TTC549 (cell line): Measurements from ENCODE around the gene TPPP3.
"Not testable (repeated sequence)": the region's sequence is repeated elsewhere in the genome, so short reads cannot be mapped to it uniquely, and the experiment has no call there.

ENCODE experiments used
- FAIRE-seq: peaks from 2 replicates; lab custom pipeline; 2012; peaks lifted over from hg19 to GRCh38; lab: Jason Lieb, UNC

Gene TPPP3

GRCh38 chr16:67425580-67425979 is 32.3 kb upstream of the TPPP3 start:
- no peak for FAIRE-seq

DNA sequence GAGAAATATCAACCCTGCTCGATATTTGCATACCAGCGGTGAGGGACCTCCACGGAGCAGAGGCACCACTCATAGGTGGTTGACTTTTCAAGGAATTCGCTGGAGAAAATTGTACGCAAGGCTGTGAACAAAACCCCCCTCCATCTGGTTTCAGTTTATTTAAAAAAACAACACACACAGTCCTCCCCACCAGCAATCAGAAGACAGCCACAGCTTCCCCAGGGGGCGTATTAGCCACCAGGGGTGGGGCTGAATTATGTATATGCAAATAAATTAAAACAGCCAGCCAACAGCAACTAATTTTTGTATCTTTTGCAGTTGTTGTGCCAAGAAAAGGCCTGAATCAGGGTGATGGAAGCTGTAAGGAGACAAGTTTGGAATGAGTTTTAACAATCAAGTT is 31.8 kb upstream of the TPPP3 start:
- FAIRE-seq, result no peak

DNA sequence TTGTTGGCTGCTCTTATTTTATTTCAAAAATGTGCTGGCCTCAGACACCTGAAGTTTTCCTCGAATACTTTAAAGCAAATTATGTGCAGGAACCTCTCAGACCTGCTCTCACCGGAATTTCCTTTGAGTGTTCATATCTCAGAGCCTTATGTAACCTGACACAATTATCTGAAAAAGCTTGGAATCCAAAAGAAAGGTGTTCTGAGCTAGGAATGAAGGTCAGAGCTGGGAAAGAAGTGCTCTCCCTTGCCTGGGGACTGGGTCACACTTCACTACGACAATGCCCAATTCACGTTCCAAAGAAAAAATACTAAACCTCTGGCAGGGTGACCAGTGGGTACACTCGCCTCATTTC is 30.9 kb upstream of the TPPP3 start:
- no peak for FAIRE-seq

DNA sequence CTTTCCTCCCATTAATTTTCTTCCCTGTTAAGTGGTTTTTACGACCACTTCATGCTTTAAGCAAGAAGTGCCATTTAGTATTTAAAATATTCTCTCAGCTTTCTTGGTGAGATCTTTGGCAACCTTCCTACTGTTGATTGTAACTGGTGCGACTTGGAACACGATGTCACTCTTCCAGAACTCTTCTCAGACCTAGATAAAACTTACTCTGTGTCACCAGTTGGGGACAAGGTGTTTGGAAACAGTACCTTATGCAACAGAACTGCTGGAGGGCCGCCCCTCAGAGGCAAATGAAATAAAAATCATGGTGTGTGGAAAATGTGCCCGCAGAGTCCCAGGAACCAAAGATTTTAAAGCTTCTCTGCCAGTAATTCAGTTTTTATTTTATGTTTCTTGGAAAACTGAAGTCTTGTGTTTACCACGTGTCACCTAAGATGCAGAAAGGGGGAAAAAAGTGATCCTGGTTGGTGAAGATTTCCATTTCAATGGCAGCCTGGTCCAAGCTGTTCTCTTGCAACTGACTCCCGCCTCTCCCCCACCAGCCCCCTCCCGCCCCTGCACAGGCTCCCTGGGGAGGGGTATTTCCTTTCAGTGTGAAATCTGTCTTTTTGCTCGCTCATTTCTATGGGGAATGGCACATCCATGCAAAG is 30.4 kb upstream of the TPPP3 start:
- no peak for FAIRE-seq

- no peak for FAIRE-seq
Observed at GRCh38 chr16:67423015-67423414, 29.7 kb upstream of the TPPP3 start.

DNA sequence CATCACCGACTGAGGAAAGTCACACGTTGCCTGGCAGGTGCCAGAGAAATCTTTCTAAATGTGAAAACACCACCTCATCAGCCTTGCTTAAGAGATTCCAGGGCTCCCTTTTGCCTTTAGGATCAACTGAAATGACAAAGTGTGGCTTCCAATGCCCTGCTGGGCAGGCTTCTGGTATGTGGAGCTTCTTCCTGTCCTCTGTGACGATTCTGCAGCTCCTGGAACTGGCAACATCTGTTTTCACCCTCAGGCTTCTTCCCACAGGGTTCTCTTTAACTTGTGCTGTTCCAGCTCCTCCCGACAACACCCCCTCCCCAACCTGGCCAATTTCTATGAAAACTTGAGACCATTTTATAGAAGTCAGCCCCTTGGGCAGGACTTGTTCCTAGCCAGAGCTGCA is 27.7 kb upstream of the TPPP3 start:
- no peak for FAIRE-seq

DNA sequence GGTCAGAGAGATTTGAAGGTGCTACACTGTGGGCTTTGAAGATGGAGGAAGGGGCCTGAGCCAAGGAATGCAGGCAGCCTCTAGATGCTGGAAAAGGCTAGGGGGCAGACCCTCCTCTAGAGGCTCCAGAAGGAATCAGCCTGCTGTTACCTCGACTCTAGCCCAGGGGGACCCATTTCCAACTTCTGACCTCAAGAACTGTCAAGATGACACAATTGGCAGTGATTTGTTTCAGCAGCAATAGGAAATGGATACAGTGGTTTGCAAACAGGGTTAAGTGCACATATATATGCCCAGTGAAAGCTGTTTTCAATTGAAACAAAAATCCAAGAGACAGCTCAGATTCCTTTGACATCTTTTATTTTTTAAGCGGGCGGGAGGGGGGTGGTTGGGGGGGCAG is 26.6 kb upstream of the TPPP3 start:
- no peak for FAIRE-seq

GRCh38 chr16:67419502-67419901 is 26.2 kb upstream of the TPPP3 start:
- FAIRE-seq, result no peak

GRCh38 chr16:67417333-67418061 is 24.2 kb upstream of the TPPP3 start:
- no peak for FAIRE-seq

DNA sequence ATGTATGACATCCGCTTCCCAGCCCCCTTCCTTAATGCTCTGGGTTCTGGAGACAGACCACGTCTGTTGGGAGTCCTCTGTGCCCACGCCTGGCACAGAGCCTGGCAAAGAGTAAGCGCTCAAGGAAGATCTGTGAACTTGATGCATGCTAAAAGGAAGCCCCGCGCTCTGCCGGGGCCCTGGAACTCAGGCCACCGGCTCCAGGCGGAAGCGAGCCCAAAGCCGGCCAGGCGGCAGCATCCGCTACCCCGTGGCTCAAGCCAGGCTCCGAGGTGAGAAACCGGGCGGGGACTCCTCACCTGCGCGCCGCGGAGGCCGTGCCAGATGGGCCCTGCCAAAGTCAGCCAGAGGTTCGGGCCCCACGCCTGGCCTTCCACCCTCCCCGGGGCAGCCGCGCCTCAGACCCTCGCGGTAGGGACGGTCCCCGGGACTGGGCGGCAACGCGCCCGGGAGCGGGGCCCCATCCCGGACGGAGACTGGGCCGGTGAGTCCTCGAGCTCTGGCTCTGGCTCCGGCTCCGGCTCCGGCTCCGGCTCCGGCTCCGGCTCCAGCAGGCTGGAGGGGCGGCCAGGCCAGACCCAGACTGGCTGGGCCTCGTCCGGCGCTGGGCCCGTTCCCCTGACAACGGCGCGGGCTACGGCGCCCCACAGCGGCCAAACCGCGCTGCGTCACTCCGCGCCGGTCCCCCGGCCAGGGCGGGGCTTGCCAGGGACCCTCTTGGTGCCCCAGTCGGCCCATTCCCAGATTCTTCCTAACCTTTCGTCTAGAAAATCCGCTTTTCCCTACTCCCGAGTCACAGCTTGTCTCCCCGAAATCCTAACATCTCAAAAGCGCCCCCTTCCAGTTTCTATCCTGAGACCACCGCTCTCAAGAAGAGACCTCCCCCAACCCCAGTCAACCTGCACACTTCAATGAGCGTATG is 22.8 kb upstream of the TPPP3 start, which contains the start of gene ZDHHC1:
TSS of gene ZDHHC1 (minus strand) at position 606 of the 922 bp plus-strand sequence. CDS start 8,702 bp downstream, outside the sequence.
- FAIRE-seq, result no peak

GRCh38 chr16:67415421-67415820 is 22.1 kb upstream of the TPPP3 start:
- FAIRE-seq, result not testable (repeated sequence)

DNA sequence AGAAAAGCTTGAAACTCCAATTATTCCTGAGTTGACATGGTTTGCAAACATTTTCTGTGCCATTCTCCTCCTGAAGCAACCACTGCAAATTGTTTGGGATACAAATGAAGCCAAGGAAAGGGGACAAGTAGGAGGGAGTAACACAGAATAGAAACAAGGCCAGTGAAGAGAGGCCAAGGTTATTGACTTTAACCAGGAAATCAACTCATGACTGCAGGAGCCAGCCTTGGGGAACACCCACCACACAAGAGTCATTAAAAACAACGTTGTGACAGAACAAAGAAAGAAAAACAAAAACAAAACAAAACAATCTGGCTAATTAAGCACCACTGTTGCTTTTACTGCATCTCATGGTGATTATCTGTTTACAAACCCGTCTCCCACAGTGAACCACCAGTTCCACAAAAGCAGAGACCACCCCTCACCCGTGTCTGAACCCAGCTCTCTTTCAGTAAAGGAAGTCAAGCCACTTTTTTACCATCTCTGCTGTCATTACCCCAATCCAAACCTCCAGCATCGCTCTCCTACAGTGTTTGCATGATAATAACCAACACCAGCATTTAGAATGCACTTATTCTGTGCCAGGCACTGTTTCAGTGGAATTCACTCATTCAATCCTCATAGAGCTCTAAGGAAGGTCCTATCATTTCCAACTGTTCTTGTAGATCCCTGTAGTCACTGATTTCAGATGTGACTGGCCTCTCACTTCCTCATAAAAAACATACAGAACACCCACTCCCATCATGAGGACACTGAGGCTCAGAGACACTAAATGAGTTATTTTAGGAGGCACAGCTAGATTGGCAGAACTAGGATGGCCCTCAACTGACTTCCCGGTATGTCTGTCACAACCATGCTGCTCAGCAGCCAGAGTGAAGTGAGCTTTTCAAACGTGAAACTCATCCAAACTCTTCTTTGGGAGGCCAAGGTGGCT is 20.9 kb upstream of the TPPP3 start:
- FAIRE-seq, result no peak

- no peak for FAIRE-seq
Observed at GRCh38 chr16:67412294-67412693, 19.0 kb upstream of the TPPP3 start.

DNA sequence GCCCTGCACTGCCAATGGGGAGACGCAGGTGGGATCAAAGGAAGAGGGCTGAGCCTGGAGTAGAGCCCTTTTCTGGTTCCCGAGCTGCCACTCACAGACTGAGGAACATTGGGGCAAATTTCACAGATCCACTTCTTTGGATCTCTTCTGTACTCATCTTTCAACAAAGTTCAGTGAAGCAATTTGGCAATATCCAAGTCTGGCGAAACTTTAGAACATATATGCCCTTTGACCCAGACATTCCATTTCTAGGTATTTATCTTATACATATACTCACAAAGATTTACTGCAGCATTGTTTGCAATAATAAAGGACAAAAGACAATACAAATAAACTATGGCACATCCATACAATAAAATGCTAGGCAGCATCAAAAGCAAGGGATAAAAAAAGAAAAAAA is 18.0 kb upstream of the TPPP3 start:
- FAIRE-seq, result no peak

GRCh38 chr16:67409631-67410030 is 16.3 kb upstream of the TPPP3 start:
- FAIRE-seq, result no peak

- FAIRE-seq, result no peak
Observed at GRCh38 chr16:67407788-67408452, 14.6 kb upstream of the TPPP3 start.

- no peak for FAIRE-seq
Observed at GRCh38 chr16:67407176-67407787, 14.0 kb upstream of the TPPP3 start.

DNA sequence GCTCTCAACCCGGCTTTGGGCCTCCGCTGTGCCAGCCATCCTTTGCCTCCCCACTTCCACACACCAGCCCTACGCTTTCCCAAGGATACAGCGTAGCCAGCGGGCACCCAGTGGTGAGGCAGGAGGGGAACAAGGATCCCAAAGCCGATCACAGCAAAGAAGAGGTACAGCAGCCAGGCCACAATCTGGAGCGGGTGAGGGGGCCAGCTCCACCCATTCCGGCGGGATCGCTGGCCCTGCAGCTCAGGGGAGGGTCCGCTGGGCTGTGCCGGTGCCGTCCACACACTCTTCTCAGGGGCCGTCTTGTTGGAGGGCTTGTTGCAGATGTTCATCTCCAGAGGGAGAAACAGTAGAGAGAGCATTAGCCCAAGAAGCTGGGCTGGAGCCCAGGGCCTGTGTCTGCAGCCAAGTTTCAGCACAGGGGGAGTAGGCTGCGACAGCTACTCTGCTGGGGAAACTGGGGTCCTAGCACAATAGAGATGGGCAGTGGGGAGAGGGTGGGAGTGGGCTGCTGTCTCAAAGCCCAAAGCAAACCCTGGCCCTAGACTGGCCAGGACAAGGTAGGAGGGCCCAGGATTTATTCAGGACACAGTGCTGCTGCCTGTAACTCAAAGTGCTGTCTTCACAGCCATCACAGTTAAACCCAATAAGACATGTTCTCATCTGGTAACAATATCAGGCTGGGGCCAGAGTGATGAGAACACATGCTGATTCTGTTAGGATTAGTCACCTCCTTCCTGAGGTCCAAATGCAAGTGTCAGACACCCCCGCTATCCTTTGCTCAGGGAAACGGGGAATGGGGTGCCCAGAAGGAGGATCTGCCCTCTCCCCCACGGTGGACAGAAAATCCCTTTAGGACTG is 13.0 kb upstream of the TPPP3 start:
- no peak for FAIRE-seq

DNA sequence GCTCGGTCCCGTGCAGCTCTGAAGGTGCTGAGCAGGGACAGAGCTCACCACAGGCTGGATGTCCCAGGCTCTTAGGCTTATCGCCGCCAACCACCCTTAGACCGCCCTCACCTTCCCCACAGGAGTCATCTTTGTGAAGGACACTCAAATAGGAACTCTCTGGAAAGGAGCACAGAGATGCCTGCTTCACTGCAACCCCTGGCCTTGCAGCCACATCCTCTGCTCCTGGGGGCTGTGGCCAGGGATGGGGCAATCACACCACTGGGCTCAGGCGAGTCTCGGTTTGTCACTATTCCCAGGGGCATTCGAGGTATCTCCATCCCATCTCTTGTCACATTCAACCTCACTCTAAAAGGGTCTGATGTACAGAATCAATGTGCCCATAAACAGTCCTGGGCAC is 12.0 kb upstream of the TPPP3 start:
- no peak for FAIRE-seq

DNA sequence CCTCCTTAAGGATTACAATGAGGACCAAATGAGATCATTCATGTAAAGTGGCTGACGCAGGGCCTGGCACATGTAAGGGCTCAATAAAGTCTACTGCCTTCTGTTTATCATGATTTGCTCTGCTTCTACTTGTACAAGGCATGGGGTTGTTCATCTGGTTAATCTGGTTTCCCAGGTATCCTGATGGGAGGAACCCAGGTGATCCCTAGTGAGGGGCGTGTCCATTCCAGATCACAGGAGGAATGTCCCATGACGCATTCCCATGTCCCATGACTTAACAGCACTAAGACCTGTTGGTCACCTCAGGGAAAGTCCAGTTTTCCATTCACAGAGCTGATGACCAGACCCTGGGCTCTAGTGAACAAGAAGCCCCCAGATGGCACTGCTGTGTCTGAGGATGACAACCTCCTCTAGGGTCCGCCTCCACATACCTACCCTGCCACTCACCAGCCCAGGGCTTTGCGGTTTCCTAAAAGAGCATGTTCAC is 11.5 kb upstream of the TPPP3 start:
- no peak for FAIRE-seq
